Fibroblast of villous mesenchyme (primary cell): Measurements from ENCODE around the gene PODNL1. TPM values are rescaled to one million over a fixed set of nuclear protein-coding genes. Genes with fewer than 3 reads are reported as not detected.

Source experiments
- DNase-seq: peaks from one replicate; pipeline ENCODE4 v3.0.0-alpha.2; 2010; ENCODE audit warnings: low read depth
- H3K4me3 ChIP-seq: 2 replicates; pipeline ENCODE4 v1.5.1; 2011; ENCODE audit warnings: low read depth, mild to moderate bottlenecking, low read length
- CTCF ChIP-seq: IDR thresholded peaks from 2 replicates; pipeline ENCODE4 v1.5.1; 2012; ENCODE audit warnings: low read depth, mild to moderate bottlenecking, low read length; ENCODE audit not compliant: insufficient read depth
- total RNA-seq: library from RNA; depleted of rRNA; stranded (reverse); fragments of >200 nt; gene quantifications from 2 replicates; pipeline ENCODE4 v1.2.3, GENCODE V29; 2012

The PODNL1 gene
- total RNA-seq, 1 donor, result 2.6 TPM

DNA sequence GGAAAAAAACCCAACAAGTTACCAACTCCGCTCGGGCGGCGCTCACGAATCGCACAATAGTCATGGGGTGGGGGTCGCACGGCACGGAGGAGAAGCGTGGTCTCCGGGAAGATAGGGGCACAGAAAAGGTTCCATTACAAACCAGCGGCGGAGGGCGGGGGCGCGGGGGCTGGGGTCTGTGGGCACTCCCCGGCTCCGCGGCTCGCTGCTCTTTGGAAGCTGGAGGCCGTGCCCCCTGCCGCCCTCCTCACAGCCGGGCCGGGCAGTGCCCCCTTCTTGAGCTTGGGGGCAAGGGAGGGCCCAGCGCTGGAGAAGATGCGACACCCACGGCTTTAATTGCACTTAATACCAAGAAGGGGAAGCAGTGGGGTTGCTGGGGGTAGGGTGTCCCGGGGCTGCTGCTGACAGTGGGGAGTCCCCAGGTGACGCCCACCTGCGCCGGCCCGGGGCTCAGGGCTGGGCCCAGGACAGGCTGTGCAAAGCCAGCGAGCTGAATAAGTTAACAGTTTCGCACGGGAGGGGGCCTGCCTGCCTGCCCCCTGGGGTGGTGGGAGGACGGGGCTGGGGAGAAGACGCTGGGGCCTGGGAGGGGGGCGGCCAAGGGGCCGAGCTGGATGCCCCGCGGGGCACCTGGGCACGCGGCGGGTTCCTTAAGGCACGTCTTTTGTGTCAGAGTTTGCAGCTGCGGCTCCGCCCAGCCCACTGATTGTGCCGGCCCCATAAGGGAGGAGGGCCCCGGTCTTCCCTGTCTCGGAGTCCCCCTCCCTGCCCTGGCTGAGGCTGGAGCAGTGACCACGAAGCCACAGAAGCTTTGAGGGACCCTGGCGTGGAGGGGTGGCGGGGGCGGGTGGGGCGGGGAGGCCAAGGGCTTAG is 23.8 kb upstream of the PODNL1 start:
- TF ChIP-seq CTCF, result no peak
- H3K4me3 ChIP-seq, result no peak overlapping the region
- no peak for DNase-seq

GRCh38 chr19:13960863-13961784 is 22.9 kb upstream of the PODNL1 start:
- no peak overlapping the region for H3K4me3 ChIP-seq
- DNase-seq, result no peak
- no peak for TF ChIP-seq CTCF

DNA sequence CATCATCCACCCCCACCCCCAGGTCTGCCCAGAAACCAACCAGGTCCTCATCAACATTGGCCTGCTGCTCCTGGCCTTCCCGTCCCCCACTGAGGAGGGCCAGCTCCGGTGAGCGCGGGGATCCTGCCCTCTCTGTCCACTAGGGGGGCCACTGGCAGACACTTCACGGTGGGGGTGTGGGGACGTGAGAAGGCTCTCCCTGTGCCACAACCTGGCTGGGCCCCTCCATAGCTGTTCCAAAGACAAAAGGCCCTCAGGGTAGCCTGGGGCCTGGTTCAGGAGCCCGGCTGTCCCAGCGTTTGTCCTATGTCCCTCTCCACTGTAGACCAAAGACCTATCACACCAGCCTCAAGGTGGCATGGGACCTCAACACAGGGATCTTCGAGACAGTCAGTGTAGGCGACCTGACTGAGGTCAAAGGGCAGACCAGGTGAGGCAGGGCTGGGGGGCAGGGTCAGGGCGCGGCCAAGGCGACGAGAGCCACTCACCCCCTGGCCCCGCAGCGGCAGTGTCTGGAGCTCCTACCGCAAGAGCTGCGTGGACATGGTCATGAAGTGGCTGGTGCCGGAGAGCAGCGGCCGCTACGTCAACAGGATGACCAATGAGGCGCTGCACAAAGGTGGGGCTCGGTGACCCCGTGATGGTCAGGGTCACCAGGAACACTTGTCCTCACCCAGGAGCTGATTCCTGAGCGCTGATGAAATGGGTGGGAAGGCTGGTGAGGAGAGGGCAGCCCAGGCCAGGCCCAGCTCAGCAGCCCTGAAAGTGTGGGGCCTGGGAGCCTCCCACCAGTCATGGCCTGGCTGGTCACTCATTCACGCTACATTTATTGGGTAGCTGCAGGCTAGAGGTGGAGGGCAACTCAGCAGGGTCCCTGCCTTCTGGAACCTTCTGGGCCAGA is 22.0 kb upstream of the PODNL1 start:
- DNase-seq, result no peak

GRCh38 chr19:13959141-13959961 is 21.1 kb upstream of the PODNL1 start:
- no peak overlapping the region for H3K4me3 ChIP-seq
- DNase-seq, result no peak
- no peak for TF ChIP-seq CTCF

More for the DNA sequence above, 22.0 kb upstream of the PODNL1 start:
- peak; percentile 36 for TF ChIP-seq CTCF
- H3K4me3 ChIP-seq, result no peak overlapping the region

DNA sequence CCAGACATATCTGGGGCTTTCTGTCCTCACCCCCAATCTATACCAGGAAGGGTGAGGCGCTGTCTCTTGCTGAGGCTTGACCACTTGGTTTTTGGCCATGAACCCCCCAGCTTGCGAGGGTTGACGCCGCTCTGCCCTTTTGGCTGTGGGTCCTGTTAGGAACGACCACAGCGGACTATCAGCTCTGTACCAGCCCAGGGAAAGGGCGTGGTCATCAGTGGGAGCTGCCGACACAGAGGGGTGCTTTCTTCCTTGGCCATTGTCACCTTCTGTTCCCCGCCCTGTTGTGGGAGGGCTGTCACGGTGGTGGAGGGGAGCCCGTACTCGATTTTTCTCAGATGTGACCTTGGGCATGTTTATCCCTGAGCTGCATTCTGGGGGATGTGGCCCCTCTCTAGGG is 19.8 kb upstream of the PODNL1 start:
- no peak for TF ChIP-seq CTCF
- DNase-seq, result no peak

More for the DNA sequence above, 19.8 kb upstream of the PODNL1 start:
- H3K4me3 ChIP-seq, result no peak overlapping the region
